ENCODE results near the gene DAPK2.
A peak's percentile ranks its signal among the peaks of the same experiment; 100 is the strongest.
"Not testable (repeated sequence)": the region's sequence is repeated elsewhere in the genome, so short reads cannot be mapped to it uniquely, and the experiment has no call there.

Gene DAPK2

GRCh38 chr15:63968122-63968524 lies 78.2 kb downstream of the DAPK2 start:
- intact Hi-C loops (cut with DNase I), result no loop called here
- DNase-seq, result peak in 3 of 42 donors; percentile 21 to 33 (median 25)

GRCh38 chr15:63967616-63968015 lies 78.7 kb downstream of the DAPK2 start:
- peak in 1 of 42 donors; percentile 7 for DNase-seq
- intact Hi-C loops (cut with DNase I), result no loop called here

- intact Hi-C loops (cut with DNase I), result not testable (repeated sequence)
- peak in 2 of 42 donors; percentile 8 to 22 for DNase-seq
Observed at GRCh38 chr15:63962947-63963721, 83.2 kb downstream of the DAPK2 start.

GRCh38 chr15:63953524-63953923 lies 92.8 kb downstream of the DAPK2 start:
- DNase-seq, result peak in 1 of 42 donors; percentile 16
- intact Hi-C loops (cut with DNase I), result no loop called here

GRCh38 chr15:63950911-63951481 lies 95.3 kb downstream of the DAPK2 start:
- DNase-seq, result peak in 3 of 42 donors; percentile 18 to 34 (median 31)
- intact Hi-C loops (cut with DNase I), result no loop called here

- intact Hi-C loops (cut with DNase I), result loop anchor here (10.0 kb wide), 1 partner anchor 96 kb away; the partner anchor contains the start of gene DAPK2
- DNase-seq, result peak in 3 of 42 donors; percentile 12 to 31 (median 23)
Observed at GRCh38 chr15:63948971-63949370, 97.3 kb downstream of the DAPK2 start.

- intact Hi-C loops (cut with DNase I), result loop anchor here (10.0 kb wide), 1 partner anchor 96 kb away; the partner anchor contains the start of gene DAPK2
- DNase-seq, result peak in 4 of 42 donors; percentile 3 to 21 (median 7)
Observed at GRCh38 chr15:63948436-63948835, 97.8 kb downstream of the DAPK2 start.

GRCh38 chr15:63947228-63947627 lies 99.1 kb downstream of the DAPK2 start:
- peak in 2 of 42 donors; percentile 15 to 26 for DNase-seq
- intact Hi-C loops (cut with DNase I), result loop anchor here (10.0 kb wide), 1 partner anchor 98 kb away; the partner anchor contains the start of gene DAPK2

- DNase-seq, result peak in 5 of 42 donors; percentile 6 to 32 (median 22)
- intact Hi-C loops (cut with DNase I), result loop anchor here (10.0 kb wide), 1 partner anchor 98 kb away; the partner anchor contains the start of gene DAPK2
Observed at GRCh38 chr15:63946524-63947065, 99.7 kb downstream of the DAPK2 start.

GRCh38 chr15:63945838-63946298 lies 100.4 kb downstream of the DAPK2 start:
- peak in 5 of 42 donors; percentile 6 to 37 (median 17) for DNase-seq
- intact Hi-C loops (cut with DNase I), result loop anchor here (10.0 kb wide), 1 partner anchor 99 kb away; the partner anchor contains the start of gene DAPK2

GRCh38 chr15:63945007-63945788 lies 101.1 kb downstream of the DAPK2 start:
- intact Hi-C loops (cut with DNase I), result loop anchor here (10.0 kb wide), 1 partner anchor 100 kb away; the partner anchor contains the start of gene DAPK2
- DNase-seq, result peak; percentile 42 to 91 (median 74)

- DNase-seq, result peak in 2 of 42 donors; percentile 10 to 28
- intact Hi-C loops (cut with DNase I), result loop anchor here (10.0 kb wide), 1 partner anchor 100 kb away; the partner anchor contains the start of gene DAPK2
Observed at GRCh38 chr15:63944681-63944955, 101.7 kb downstream of the DAPK2 start.

- peak in 4 of 42 donors; percentile 12 to 31 (median 28) for DNase-seq
- intact Hi-C loops (cut with DNase I), result loop anchor here (10.0 kb wide), 1 partner anchor 101 kb away; the partner anchor contains the start of gene DAPK2
Observed at GRCh38 chr15:63943829-63944680, 102.2 kb downstream of the DAPK2 start.

GRCh38 chr15:63942486-63943365 lies 103.6 kb downstream of the DAPK2 start:
- DNase-seq, result peak in 3 of 42 donors; percentile 2 to 24 (median 22)
- intact Hi-C loops (cut with DNase I), result loop anchor here (10.0 kb wide), 1 partner anchor 102 kb away; the partner anchor contains the start of gene DAPK2

- DNase-seq, result peak in 5 of 42 donors; percentile 6 to 27 (median 22)
- intact Hi-C loops (cut with DNase I), result loop anchor here (10.0 kb wide), 1 partner anchor 103 kb away; the partner anchor contains the start of gene DAPK2
Observed at GRCh38 chr15:63941698-63942465, 104.4 kb downstream of the DAPK2 start.
